OCI-LY1 (cell line): ENCODE data around the gene SPRR1B.

Experiments
- CTCF ChIP-seq: fragments of 200-600 bp; sonication (generic), shearing (Covaris generic); IDR thresholded peaks from 2 replicates; pipeline ENCODE4 v1.5.1; 2017; ENCODE audit warnings: mild to moderate bottlenecking, antibody characterized with exemption, low read length, moderate library complexity, mixed read lengths
- EZH2 ChIP-seq: fragments of 200-600 bp; sonication (generic), shearing (Covaris generic); IDR thresholded peaks from 2 replicates; pipeline ENCODE4 v1.8.0; 2017; ENCODE audit warnings: borderline replicate concordance, mixed run types, mild to moderate bottlenecking, antibody characterized with exemption, low read length, moderate library complexity, mixed read lengths

- TF ChIP-seq CTCF = no peak
- TF ChIP-seq EZH2 = no peak
These were observed 44.4 kb upstream of the SPRR1B start for GRCh38 chr1:152986578-152986977.
